NCI-H146 (cell line): ENCODE data around the gene ZNF611.
"Not testable (repeated sequence)": the region's sequence is repeated elsewhere in the genome, so short reads cannot be mapped to it uniquely, and the experiment has no call there.

Source experiments
- DNase-seq: peaks from one replicate; lab custom pipeline; 2025; lab: John Stamatoyannopoulos, UW

ZNF611 gene

DNA sequence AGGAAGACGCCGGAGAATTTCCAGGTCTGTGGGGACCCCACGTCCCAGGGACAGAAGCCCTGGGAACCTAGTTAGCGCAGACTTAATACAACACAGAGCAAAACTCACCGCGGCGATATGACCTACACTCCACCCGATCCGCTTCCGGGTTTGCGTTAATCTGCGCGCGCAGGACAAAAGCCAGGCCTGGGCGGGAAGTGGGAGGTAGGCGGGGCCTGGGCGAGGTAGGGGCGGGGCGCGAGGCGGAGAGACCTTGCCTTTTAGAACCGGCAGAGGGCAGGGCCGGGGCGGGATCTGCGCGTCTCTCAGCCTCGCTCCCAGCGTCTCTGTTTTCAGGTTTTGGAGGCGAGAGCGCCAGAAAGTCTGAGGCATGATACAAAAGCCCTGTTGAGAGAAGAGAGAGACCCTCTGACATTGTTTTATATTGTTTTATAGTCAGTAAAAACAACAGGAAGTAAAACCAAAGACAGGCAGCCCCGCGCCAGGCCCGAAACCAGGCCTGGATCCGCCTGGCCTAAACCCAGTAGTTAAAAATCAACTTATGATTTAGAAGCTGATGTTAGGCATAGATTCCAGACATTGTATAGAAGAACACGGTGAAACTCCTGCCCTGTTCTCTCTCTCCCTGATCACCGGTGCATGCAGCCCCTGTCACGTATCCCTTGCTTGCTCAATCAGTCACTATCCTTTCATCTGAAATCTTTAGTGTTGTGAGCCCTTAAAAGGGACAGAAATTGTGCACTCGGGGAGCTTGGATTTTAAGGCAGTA, at the start of gene ZNF611:
Gene ZNF611, minus strand, starts transcription at position 152 of the 769 bp plus-strand sequence. CDS start 19,150 bp downstream, outside the sequence.
- peak; percentile 98 for DNase-seq

DNA sequence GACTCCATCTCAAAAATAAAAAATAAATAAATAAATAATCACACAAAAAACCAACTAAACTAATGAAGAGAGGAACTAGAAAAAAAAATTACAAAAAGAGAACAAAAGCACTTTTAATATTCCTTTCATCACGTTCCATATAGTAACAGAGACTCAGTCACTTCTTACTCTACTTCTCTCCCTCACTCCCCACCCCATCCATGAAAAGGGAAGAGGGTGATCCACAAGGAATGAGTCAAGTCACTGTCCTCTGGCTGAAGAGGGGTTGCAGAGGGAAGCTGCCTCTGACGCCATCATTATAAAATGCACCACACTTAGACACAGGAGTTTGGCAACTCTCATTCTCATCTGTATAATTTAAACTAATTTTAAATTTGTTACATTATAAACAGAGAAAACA, 48.0 kb upstream of the ZNF611 start:
- not testable (repeated sequence) for DNase-seq

- DNase-seq = no peak
Observed at GRCh38 chr19:52778811-52779210, 44.0 kb upstream of the ZNF611 start.

GRCh38 chr19:52756447-52756846, 21.6 kb upstream of the ZNF611 start:
- not testable (repeated sequence) for DNase-seq

DNA sequence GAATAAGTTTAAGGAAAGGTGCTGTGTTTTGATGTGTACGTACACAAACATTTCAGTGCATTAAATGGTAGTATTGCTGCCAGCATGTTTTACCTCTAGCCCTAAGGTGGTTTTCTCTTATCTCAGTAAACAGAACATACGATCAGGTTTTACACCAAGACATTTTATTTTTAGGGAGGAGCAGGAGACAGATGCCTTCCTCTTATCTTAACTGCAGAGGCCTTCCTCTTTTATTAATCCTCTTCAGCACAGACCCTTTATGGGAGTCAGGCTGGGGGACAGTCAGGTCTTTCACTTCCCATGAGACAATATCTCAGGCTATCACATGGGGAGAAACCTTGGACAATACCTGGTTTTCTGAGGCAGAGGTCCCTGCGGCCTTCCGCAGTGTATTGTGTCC, 14.9 kb upstream of the ZNF611 start:
- DNase-seq = no peak

- peak; percentile 60 for DNase-seq
Observed at GRCh38 chr19:52748336-52748950, 13.6 kb upstream of the ZNF611 start.

- peak; percentile 83 for DNase-seq
Observed at GRCh38 chr19:52745919-52746318, 11.1 kb upstream of the ZNF611 start.

DNA sequence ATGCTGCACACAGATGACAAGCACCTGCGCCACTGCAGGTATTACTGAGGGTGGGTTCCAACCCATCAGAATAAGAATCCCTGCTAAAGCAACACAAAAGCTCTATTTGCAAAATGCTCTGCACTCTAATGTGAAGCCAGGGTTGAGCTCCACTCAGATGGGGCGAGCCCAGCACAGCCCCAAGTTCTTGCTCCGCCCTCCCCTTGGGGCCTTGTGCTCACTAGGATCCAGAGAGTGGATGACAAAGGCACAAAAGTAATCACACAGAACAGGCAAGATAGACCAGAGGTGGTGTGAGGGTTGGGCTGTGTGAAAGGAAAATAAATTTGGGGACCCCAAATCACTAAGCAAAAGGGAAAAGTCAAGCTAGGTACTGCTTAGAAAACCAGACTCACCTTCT, 8.2 kb upstream of the ZNF611 start:
- DNase-seq = no peak

GRCh38 chr19:52742516-52742915, 7.7 kb upstream of the ZNF611 start:
- DNase-seq = no peak

DNA sequence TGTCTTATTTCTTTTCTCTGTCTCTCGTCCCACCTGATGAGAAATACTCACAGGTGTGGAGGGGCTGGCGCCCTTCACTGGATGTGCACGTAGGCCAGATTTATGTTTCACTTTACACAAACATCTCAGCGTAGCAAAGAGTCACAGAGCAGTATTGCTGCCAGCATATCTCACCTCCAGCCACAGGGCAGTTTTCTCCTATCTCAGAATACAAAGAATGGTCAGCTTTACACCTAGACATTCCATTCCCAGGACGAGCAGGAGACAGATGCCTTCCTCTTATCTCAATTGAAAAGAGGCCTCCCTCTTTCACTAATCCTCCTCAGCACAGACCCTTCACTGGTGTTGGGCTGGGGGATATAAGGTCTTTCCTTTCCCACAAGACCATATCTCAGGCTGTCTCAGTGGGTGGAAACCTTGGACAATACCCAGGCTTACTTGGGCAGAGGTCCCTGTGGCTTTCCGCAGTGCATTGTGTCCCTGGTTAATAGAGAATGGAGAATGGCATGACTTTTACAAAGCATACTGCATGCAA, 7.2 kb upstream of the ZNF611 start:
- DNase-seq = no peak

GRCh38 chr19:52741371-52741770, 6.5 kb upstream of the ZNF611 start:
- DNase-seq = not testable (repeated sequence)

GRCh38 chr19:52739576-52739975, 4.7 kb upstream of the ZNF611 start:
- DNase-seq = no peak

DNA sequence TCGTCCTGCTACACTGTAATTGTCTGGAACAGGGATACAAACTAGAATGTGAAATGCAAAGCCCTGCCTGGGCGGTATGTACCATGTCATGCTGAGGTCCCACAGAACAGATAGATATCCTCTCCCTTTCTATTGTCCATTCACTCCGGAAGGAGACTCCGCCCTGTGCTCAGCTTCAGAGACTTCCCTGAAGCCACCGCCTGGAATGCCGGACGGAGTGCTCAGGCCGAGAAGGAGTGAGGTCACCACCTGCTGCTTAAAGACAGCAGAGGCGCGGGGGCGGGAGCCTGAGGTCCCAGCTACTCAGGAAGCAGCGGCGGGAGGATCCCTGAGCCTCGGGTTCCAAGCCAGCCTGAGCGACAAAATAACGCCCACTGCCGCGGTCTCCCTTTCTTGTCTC, 890 bp upstream of the ZNF611 start:
- DNase-seq = peak; percentile 93

DNA sequence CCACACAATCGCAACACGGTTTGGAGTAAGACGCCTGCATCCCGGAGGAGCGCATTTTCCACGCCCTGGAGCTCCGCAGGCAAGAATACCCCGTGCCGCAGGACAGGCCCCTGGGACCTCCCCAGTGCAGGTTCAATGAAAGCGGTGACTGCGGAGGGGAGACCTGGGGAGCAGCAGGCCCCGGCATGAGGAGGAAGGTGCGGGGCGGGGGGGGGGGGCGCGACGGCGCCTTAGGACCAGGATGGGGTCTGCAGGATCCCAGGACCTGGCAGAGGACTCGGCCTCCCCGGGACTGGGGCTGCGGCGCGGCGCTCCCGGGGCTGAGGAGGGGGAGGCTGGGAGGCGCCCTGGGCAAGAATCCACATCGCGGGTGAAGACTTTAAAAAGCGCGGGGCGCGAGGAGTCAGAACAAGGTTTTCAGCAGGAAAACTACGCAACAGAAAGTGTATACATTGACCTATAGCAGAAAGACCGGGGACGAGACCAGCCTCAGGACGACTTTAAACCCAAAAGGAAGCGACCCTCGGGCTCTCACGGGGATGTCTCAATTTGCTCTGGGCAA, 432 bp downstream of the ZNF611 start:
- peak; percentile 62 for DNase-seq

- DNase-seq = not testable (repeated sequence)
Observed at GRCh38 chr19:52726051-52726450, 8.8 kb downstream of the ZNF611 start.

DNA sequence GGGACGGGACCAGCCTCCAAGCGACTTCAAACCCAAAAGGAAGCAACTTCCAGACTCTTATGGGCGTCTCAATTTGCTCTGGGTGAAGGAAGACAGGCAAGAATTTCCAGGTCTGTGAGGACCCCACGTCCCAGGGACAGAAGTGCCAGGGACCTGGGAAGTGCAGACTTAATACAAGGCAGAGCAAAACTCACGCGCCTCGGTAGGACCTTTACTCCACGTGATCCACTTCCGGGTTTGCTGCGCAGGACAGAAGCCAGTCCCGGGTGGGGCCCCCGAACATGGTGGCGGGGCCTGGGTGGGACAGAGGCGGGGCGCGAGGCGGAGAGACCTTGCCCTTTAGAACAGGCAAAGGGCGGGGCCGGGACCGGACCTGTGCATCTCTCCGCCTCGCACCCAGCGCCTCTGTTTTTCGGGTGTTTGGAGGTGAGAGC, 9.3 kb downstream of the ZNF611 start:
- no peak for DNase-seq

DNA sequence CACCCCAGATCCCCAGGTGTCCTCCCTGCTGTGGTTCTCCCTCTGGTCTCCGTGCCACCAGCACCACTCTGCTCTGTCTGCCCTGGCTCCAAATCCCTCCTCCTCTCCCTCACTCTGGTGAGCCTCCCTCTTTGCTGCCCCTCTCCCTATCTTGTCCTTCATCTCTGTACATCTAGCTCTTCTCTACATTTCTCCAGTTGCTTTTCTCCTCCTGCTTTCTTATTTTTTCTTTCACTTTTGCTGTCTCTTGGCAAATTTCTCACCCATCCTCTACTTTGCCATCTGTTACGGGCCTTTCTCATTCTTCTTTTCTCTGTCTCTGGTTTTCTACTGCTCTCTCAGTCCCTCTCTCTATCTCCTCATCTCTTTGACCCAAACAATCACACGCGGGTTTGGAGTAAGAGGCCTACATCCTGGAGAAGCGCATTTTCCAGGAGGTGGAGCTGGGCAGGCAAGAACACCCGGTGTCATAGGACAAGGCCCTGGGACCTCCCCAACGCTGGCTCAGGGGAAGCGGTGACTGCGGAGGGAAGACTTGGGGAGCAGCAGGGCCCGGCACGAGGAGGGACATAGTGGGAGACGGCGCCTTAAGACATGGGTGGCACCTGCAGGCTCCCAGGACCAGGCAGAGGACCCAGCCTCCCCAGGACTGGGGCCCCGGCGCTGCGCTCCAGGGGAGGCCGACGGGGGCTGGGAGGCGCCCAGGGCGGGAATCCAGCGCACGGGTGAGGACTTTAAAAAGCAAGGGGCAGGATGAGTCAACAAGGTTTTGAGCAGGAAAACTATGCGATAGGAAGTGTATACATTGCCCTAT, 9.9 kb downstream of the ZNF611 start:
- DNase-seq = no peak

GRCh38 chr19:52723907-52724598, 10.8 kb downstream of the ZNF611 start:
- not testable (repeated sequence) for DNase-seq

DNA sequence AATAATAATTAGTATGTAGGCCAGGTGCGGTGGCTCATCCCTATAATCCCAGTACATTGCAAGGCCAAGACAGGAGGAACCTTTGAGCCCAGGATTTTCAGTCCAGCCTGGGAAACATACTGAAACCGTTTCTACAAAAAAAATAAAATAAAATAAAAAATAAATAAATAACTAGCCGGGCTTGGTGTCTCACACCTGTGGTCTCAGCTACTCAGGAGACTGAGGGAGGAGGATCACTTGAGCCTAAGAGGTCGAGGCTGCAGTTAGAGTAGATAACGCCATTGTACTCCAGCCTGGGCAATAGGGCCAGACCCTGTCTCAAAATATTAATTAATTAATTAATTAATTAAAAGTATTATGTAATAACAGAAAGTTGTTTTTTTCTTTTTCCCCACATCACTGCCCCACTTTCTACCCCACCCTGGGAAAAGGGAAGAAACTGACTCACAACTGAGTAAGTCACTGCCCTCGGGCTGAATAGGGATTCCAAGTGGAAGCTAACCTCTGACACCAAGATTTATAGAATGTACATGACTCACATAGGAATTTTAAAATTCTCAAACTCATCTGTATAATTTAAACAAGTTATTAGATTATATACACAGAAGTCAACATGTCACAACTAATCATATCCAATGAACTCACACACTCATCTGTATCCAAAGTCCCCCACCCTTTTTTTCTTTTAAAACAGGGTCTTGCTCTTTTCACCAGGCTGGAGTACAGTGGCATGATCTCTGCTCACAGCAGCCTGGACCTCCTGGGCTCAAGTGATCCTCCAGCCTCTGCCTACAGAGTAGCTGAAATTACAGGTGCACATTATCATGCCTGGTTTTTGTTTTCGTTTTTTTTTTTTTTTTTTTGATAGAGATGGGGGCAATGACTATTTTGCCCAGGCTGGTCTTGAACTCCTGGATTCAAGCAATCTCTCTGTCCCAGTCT, 12.5 kb downstream of the ZNF611 start:
- no peak for DNase-seq

- DNase-seq = not testable (repeated sequence)
Observed at GRCh38 chr19:52720541-52720940, 14.3 kb downstream of the ZNF611 start.
